HUDEP-2 (cell line): ENCODE data around the gene MTOR.

ENCODE experiments used
- DNase-seq, 76 experiments: peaks; one replicate each; lab custom pipeline; 2025; ENCODE audit not compliant: unreplicated experiment in 76 of 76; lab: John Stamatoyannopoulos, UW

Gene MTOR

DNA sequence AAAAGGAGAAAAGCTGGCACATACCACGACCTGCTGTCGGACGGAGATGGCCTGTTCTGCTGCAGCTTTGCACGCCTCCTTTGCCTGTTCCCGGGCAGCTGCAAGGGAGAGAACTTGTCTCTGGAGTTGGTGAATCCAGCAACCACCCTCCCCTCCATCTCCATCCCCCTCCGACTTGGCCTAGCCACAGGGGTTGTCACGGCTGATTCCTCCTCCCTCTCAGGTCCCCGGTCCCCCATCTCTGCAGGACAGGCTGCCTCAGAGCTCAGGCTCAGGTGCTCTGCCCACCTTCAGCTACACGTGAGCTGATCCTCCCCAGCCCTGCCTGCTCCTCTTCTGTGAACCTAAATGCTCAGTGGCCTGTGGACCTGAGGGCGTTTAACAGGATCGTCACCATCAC is 191.5 kb downstream of the MTOR start:
- no peak for DNase-seq

DNA sequence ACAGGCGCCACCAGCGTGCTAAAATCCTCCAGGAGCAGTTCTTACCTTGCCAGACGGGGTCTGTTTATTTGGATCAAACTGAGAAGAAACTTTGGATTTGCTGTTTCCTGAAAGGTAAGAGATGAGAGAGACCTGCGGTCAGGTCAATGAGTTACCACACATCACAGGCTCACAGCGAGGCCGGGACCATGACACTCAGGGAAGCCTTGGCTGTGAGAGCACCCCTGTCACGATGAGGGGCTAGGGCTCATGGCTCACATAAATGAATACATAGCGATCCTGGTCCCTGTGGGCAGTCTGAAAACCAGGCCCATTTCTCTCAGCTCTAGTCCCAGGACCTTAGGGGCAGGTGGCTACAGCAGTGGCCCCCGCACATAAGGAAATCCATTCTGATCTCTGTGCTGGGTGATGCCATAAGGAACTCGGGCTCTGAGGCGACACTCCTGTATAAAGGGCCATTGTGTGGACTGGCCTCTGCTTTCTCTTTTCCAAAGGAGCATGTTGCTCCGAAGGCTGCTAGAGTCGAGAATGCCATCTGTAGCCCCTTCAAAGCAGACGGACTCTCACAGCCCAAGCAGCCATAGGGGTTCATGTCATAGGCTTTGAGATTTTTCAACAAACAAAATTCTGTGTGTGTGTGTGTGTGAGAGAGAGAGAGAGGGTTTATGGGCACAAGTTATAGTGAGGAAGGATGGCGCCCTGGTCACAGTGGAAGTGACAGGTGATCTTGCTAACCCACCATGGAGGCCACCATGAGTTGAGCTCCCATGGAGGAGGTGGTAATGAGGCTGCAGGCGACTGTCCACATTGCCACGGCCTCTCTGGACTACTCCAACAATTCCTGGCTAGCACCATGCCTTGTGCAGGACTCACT is 193.5 kb downstream of the MTOR start:
- no peak for DNase-seq

- DNase-seq, result no peak
Measured at GRCh38 chr1:11067716-11068599, 194.4 kb downstream of the MTOR start.

DNA sequence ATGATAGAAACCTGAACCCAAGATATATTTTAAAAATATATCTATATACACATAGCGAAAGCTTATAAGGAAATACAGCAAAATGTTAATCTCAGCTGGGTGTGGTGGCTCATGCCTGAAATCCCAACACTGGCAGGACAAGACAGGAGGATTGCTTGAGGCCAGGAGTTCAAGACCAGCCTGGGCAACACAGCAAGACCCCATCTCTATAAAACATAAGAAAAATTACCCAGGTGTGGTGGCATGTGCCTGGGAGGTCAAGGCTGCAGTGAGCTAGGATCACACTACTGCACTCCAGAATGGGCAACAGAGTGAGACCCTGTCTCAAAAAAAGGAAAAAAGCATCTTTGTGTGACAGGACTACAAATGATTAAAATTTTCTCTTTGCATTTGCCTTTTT is 196.6 kb downstream of the MTOR start:
- DNase-seq, result no peak

GRCh38 chr1:11064942-11065341 is 197.4 kb downstream of the MTOR start:
- no peak for DNase-seq

DNA sequence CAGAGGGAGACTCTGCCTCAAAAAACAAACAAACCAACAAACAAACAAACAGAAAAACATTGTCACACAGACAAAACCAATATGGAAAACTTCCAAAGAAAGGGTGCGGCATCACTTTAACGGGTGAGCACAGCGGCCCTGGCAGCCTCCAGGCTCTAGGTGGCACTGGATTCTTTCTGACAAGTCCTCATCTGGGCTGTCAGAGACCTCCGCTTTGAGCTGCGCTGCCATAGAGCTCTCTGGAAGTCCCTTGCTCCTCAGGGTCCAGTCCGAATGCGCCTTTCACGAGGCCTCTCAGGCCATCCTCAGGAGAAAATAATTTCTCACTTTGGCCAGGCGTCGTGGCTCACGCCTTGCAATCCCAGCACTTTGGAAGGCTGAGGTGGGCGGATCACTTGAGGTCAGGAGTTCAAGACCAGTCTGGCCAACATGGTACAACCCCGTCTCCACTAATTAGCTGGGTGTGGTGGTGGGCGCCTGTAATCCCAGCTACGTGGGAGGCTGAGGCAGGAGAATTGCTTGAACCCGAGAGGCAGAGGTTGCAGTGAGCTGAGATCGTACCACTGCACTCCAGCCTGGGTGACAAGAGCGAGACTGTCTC is 198.3 kb downstream of the MTOR start:
- DNase-seq, result peak in 28 of 76 experiments; percentile 6 to 53 (median 21)

GRCh38 chr1:11062965-11063401 is 199.4 kb downstream of the MTOR start:
- no peak for DNase-seq

- DNase-seq, result no peak
Measured at GRCh38 chr1:11061652-11062365, 200.5 kb downstream of the MTOR start.

DNA sequence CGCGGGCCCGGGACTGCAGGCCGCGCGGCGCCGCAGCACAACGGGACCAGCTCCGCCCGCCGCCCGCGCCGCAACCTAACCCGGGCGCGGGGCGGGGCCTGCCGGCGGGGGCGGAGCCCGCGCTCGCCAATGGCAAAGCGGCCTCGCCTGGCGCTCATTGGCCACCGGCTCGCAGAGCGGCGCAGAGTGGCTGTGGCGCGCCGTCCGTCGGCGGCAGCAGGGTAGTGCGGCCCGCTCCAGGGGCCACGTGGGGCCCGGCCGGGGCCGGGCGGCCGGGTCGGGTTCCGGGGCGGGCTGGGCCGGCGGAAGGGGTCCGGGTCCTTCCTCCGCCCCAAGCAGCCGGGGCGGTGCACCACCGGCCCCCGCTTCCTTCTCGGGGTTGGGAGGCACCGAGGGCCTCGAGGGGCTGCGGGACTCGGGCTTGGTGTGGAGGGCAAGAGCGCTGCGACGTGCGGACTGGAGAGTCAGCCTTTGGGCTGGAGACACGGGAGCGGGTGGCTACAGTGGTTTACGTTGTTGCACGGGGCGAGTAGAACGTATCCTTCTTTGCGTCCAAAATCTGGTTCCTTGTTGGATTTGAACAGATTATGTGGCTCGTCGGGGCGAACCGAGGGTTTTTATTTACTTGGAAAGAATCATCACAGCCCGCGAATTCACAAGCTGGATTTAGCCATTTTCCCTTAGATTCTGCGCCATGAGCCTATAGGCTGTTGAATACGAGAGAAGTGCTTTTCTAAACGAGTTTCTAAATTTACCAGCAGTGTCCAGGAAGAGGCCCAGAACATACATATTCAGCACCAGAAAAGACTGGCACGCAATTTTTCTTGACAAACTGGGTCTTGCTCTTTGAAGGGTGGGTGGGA is 202.2 kb downstream of the MTOR start, which contains the start of gene SRM:
TSS of gene SRM (minus strand) at position 51 of the 863 bp plus-strand sequence. CDS start 75 bp downstream, outside the sequence.
- DNase-seq, result peak in 73 of 76 experiments; percentile 21 to 93 (median 81)

- peak in 3 of 76 experiments; percentile 23 to 49 (median 43) for DNase-seq
Measured at GRCh38 chr1:11059155-11059967, 203.0 kb downstream of the MTOR start.

DNA sequence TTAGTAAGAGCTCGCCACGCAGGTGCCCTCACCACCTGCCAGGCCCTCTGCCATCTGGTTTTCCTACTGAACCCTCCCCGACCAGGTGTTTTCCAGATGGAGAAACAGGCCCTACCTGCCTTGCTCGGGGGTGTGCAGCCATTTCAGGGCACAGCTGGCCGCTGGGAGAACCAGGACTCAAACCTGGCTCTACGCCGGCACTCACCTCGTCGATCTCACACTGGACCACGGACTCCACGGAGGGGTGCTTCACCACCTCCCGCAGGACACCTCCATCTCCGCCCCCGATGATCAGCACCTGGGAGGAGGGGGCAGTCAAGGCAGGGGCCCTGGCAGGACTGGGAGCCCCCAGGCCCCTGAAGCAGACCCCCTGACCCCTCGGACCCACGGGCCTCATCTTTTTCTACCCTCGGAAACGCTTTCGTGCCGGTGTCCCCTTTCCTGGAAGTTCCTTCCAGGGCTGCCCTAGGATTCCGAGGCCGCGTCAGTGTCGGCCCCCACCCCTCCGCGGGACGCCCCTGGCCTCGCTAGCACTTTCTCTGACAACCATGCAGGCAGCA is 203.7 kb downstream of the MTOR start:
- DNase-seq, result no peak

GRCh38 chr1:11058026-11058425 is 204.3 kb downstream of the MTOR start:
- DNase-seq, result no peak

DNA sequence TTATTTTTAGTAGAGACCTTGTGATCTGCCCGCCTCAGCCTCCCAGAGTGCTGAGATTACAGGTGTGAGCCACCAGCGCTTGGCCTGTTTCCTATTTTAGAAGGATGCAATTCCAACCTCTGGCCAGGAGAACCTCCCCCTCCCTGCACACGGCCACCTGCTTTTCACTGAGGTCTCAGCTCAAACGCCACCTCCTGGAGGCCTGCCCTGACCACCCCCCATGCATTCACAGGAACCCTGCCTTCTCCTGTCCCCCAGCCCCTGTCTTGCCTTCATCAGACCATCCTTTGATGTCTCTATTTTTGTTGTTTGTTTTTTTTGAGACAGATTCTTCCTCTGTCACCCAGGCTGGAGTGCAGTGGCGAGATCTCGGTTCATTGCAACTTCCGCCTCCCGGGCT is 204.9 kb downstream of the MTOR start:
- no peak for DNase-seq
